HCT116 (cell line): ENCODE measurements around the gene CCL4L2. TPM values are rescaled to one million over a fixed set of nuclear protein-coding genes. Genes with fewer than 3 reads are reported as not detected.
"Not testable (repeated sequence)": the region's sequence is repeated elsewhere in the genome, so short reads cannot be mapped to it uniquely, and the experiment has no call there.

Experiments used
- ATAC-seq: fragments of 200-7000 bp; cut with Tn5 transposase; 2 replicates; pipeline ENCODE4 v1.9.1; 2020; ENCODE audit warnings: mild to moderate bottlenecking, moderate library complexity
- BruUV-seq: library from RNA; stranded (reverse); fragments of 400-500 nt; replicated peaks from 2 replicates; lab custom pipeline; 2021; lab: Mats Ljungman, UMichigan
- CTCF ChIA-PET: fragments of 300-600 bp; sonication (Branson Sonifier 250); formaldehyde crosslinking; loops from one replicate; lab custom pipeline; 2021; ENCODE audit warnings: antibody characterized with exemption; lab: Charles Lee
- POLR2A ChIA-PET: fragments of 300-600, 350-600 bp; sonication (Branson Sonifier 250); formaldehyde crosslinking; loops from one replicate; lab custom pipeline; 2021; ENCODE audit warnings: antibody characterized with exemption; lab: Charles Lee
- RAD21 ChIA-PET, 2 experiments: fragments of 300-600 bp; sonication (Branson Sonifier 250); formaldehyde crosslinking; loops; one replicate each; lab custom pipeline; 2023; ENCODE audit warnings: low total read pairs in 2 of 2; ENCODE audit not compliant: uncharacterized antibody in 2 of 2, unreplicated experiment in 2 of 2, low non-redundant PET in 1 of 2; lab: Charles Lee
- DNase-seq: peaks from one replicate; pipeline ENCODE4 v3.0.0-alpha.2; 2010; ENCODE audit warnings: low read depth, low spot score
- H2AFZ ChIP-seq: fragments of 200-600 bp; shearing (Covaris generic), sonication (generic); 2 replicates; pipeline ENCODE4 v1.6.1; 2017; ENCODE audit warnings: low read depth, mixed run types, mixed read lengths, antibody characterized with exemption, low read length; ENCODE audit not compliant: poor library complexity, severe bottlenecking
- H3K27ac ChIP-seq: 2 replicates; pipeline ENCODE4 v1.5.1; 2012; ENCODE audit warnings: low read depth, low read length
- H3K27me3 ChIP-seq: fragments of 200-600 bp; sonication (generic); 2 replicates; pipeline ENCODE4 v1.6.1; 2016; ENCODE audit warnings: mixed run types, low read length, mixed read lengths; ENCODE audit not compliant: insufficient read depth
- H3K36me3 ChIP-seq, 2 experiments: fragments of 200-500 bp in 1 of 2; fragments of 200-600 bp in 1 of 2; sonication (Bioruptor generic) in 1 of 2; sonication (generic) in 1 of 2; 2 replicates each; pipeline versions ENCODE4 v1.5.1 to v1.6.1; 2014 to 2016; ENCODE audit warnings: low read length in 2 of 2, inconsistent platforms in 1 of 2, mixed read lengths in 1 of 2, mixed run types in 1 of 2; ENCODE audit not compliant: insufficient read depth in 2 of 2, control insufficient read depth in 1 of 2
- H3K4me1 ChIP-seq, 2 experiments: fragments of 200-600 bp in 1 of 2; sonication (generic) in 1 of 2; 2 replicates each; pipeline versions ENCODE4 v1.5.1 to v1.6.1; 2012 to 2017; ENCODE audit warnings: low read length in 2 of 2, inconsistent platforms in 1 of 2, mild to moderate bottlenecking in 1 of 2, mixed read lengths in 1 of 2, mixed run types in 1 of 2, moderate library complexity in 1 of 2; ENCODE audit not compliant: insufficient read depth in 2 of 2, control insufficient read depth in 1 of 2
- H3K4me2 ChIP-seq: fragments of 200-600 bp; sonication (generic); 2 replicates; pipeline ENCODE4 v1.6.1; 2017; ENCODE audit warnings: mixed run types, low read length, mixed read lengths
- H3K4me3 ChIP-seq, 2 experiments: fragments of 200-600 bp in 1 of 2; sonication (generic) in 1 of 2; replicated peaks in 1 of 2; 2 replicates each; pipeline ENCODE4 v1.5.1; 2011 to 2016; ENCODE audit warnings: low read length in 2 of 2, control low read depth in 1 of 2, low read depth in 1 of 2, mild to moderate bottlenecking in 1 of 2, mixed read lengths in 1 of 2, mixed run types in 1 of 2
- H3K79me2 ChIP-seq: fragments of 200-600 bp; sonication (generic); 2 replicates; pipeline ENCODE4 v1.6.1; 2017; ENCODE audit warnings: mild to moderate bottlenecking, mixed run types, low read length, moderate library complexity, mixed read lengths; ENCODE audit not compliant: insufficient read depth
- H3K9ac ChIP-seq: fragments of 200-600 bp; sonication (generic); 2 replicates; pipeline ENCODE4 v1.6.1; 2016; ENCODE audit warnings: low read length, mixed read lengths
- H3K9me2 ChIP-seq: fragments of 200-600 bp; sonication (generic), shearing (Covaris generic); 2 replicates; pipeline ENCODE4 v1.6.1; 2017; ENCODE audit warnings: mixed run types, mild to moderate bottlenecking, moderate library complexity; ENCODE audit not compliant: insufficient read depth
- H3K9me3 ChIP-seq, 2 experiments: fragments of 200-500 bp in 1 of 2; fragments of 200-600 bp in 1 of 2; sonication (Bioruptor generic) in 1 of 2; sonication (generic) in 1 of 2; 2 replicates each; pipeline ENCODE4 v1.6.1; 2014 to 2017; ENCODE audit warnings: low read length in 2 of 2, mixed read lengths in 2 of 2, inconsistent platforms in 1 of 2, low read depth in 1 of 2, mild to moderate bottlenecking in 1 of 2, mixed run types in 1 of 2, moderate library complexity in 1 of 2; ENCODE audit not compliant: control insufficient read depth in 1 of 2, insufficient read depth in 1 of 2
- H4K20me1 ChIP-seq: fragments of 200-600 bp; sonication (generic), shearing (Covaris generic); 2 replicates; pipeline ENCODE4 v1.6.1; 2017; ENCODE audit warnings: mixed run types, mild to moderate bottlenecking, moderate library complexity; ENCODE audit not compliant: insufficient read depth
- EGR1 ChIP-seq: IDR thresholded peaks from 2 replicates; pipeline ENCODE4 v1.6.1; 2012; ENCODE audit warnings: low read depth
- ELF1 ChIP-seq: IDR thresholded peaks from 2 replicates; pipeline ENCODE4 v1.6.1; 2012; ENCODE audit warnings: low read depth, borderline replicate concordance
- EZH2 ChIP-seq: fragments of 200-600 bp; sonication (generic); IDR thresholded peaks from 2 replicates; pipeline ENCODE4 v1.6.1; 2017; ENCODE audit warnings: antibody characterized with exemption, mixed run types
- POLR2A ChIP-seq: IDR thresholded peaks from 2 replicates; pipeline ENCODE4 v1.7.0; 2011; ENCODE audit warnings: borderline replicate concordance; ENCODE audit not compliant: insufficient read depth, insufficient read length; ENCODE audit errors: extremely low read depth
- SIN3A ChIP-seq: IDR thresholded peaks from 2 replicates; pipeline ENCODE4 v1.6.1; 2012; ENCODE audit warnings: low read depth
- YY1 ChIP-seq: IDR thresholded peaks from 2 replicates; pipeline ENCODE4 v1.6.1; 2011; ENCODE audit warnings: low read length, low read depth, moderate library complexity, mild to moderate bottlenecking; ENCODE audit not compliant: insufficient replicate concordance; ENCODE audit errors: extremely low read depth
- ZNF274 ChIP-seq: fragments of 200-500 bp; sonication (Bioruptor generic); IDR thresholded peaks from 2 replicates; pipeline ENCODE4 v1.6.1; 2014; ENCODE audit warnings: mild to moderate bottlenecking, low read depth, low read length, inconsistent platforms
- intact Hi-C: fragments of 100-400 bp; cut with micrococcal nuclease; formaldehyde crosslinking; loops from 2 replicates; pipeline ENCODE4 v1.10.0; 2022
- total RNA-seq: library from RNA; stranded (reverse); gene quantifications from one replicate; pipeline ENCODE4 v1.2.1, GENCODE V29; 2021; ENCODE audit not compliant: unreplicated experiment

The CCL4L2 gene
- total RNA-seq, 1 experiment from 2014 or later = 0.37 TPM

DNA sequence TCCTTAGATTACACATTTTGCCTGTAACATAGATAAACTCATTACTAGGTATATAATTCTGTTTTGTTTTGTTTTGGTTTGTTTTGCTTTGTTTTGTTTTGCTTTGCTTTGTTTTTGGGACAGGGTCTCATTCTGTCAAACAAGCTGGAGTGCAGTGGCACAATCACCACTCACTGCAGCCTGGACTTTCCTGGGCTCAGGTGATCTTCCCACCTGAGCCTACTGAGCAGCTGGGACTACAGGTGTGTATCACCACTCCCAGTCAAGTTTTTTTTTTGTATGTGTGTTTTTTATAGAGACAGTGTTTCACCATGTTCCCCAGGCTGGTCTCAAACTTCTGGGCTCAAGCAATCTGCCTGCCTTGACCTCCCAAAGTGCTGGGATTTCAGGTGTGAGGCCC, 1.3 kb upstream of the CCL4L2 start:
- H2AFZ ChIP-seq = no peak overlapping the region
- ATAC-seq (no peak), DNase-seq (no peak)
- no peaks in the 10 kb centered on the region for H3K79me2 ChIP-seq
- H3K4me1 ChIP-seq = no peaks in the 10 kb centered on the region
- H3K27me3 ChIP-seq = peaks cover 21% of the 10 kb centered on the region; the same call in 1 of the 2 replicates
- RAD21 ChIA-PET = no interaction called here
- no peak overlapping the region for H3K27ac ChIP-seq
- no peaks in the 10 kb centered on the region for H3K36me3 ChIP-seq
- intact Hi-C loops = no loop called here
- H3K9ac ChIP-seq = no peak overlapping the region
- BruUV-seq = no TSS peak
- CTCF ChIA-PET = no interaction called here
- POLR2A ChIA-PET = no interaction called here
- no peak overlapping the region for H3K4me2 ChIP-seq
- no peak for TF ChIP-seq YY1
- no peak for TF ChIP-seq POLR2A
- TF ChIP-seq SIN3A = no peak
- TF ChIP-seq ELF1 = no peak
- no peak for TF ChIP-seq EZH2
- no peak for TF ChIP-seq EGR1
- no peak for TF ChIP-seq ZNF274
- no peaks in the 10 kb centered on the region for H4K20me1 ChIP-seq
- H3K9me2 ChIP-seq = no peaks in the 10 kb centered on the region
- H3K9me3 ChIP-seq = no peaks in the 10 kb centered on the region
- H3K4me3 ChIP-seq = no peak overlapping the region

DNA sequence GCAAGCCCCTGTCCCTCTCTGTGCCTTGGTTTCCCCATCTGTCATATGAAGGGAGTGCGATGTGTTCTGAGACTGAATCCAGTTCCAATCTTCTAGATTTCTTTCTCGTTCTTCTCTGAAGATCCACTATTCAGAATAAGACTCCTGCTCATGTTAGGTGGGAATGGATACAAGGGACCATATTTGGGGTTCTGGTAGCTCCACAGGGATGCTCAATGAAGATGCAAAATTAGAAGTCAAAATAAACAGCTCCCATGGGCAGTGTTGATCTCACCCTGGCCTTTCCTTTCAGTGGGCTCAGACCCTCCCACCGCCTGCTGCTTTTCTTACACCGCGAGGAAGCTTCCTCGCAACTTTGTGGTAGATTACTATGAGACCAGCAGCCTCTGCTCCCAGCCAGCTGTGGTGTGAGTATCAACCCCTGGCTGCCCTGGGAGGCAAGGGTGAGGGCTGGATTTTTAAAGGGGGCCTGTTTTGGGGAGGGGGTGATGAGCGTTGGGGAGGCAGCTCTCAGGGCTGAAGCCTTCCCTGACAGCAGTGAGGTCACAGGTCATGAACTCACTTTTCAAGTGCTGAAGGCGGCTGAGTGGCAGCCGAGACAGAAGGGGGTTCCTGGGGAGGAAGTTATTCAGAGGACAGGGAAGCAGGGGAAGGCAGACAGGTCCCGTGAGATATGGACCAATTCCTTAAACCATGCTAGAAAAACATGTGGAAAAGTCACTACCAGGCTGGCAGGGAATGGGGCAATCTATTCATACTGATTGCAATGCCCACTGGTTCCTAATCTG, 815 bp downstream of the CCL4L2 start:
- CTCF ChIA-PET, DNase-seq, intact Hi-C loops, BruUV-seq, H3K9me2 ChIP-seq, POLR2A ChIA-PET, H3K9me3 ChIP-seq, RAD21 ChIA-PET, H3K4me1 ChIP-seq, H3K9ac ChIP-seq, H3K79me2 ChIP-seq, ATAC-seq, H3K27ac ChIP-seq, H3K36me3 ChIP-seq, H3K4me3 ChIP-seq, H2AFZ ChIP-seq, H3K4me2 ChIP-seq, H4K20me1 ChIP-seq: not testable (repeated sequence)
- H3K27me3 ChIP-seq = peaks cover 22% of the 10 kb centered on the region; the same call in 1 of the 2 replicates
